HepG2 (cell line): Measurements from ENCODE around the gene MAPK8IP3. TPM values are rescaled to one million over a fixed set of nuclear protein-coding genes. Genes with fewer than 3 reads are reported as not detected.

Experiments
- ATAC-seq: fragments of 200-7000 bp; cut with Tn5 transposase; 3 replicates; pipeline ENCODE4 v1.9.1; 2020; ENCODE audit warnings: mild to moderate bottlenecking, moderate library complexity
- BruUV-seq: library from RNA; stranded (reverse); fragments of 400-500 nt; replicated peaks from 2 replicates; lab custom pipeline; 2021; lab: Mats Ljungman, UMichigan
- CTCF ChIA-PET: fragments of 300-600 bp; formaldehyde crosslinking; extraction: SDS; loops from one replicate; lab custom pipeline; 2021; ENCODE audit warnings: low total read pairs, inconsistent platforms, low intra/inter-chr PET ratio; lab: Yijun Ruan, JAX
- POLR2A ChIA-PET: fragments of 350-600 bp; sonication (Branson Sonifier 250); formaldehyde crosslinking; loops from one replicate; lab custom pipeline; 2020; ENCODE audit warnings: antibody characterized with exemption, inconsistent platforms; lab: Yijun Ruan, JAX
- DNase-seq: peaks from one replicate; pipeline ENCODE4 v3.0.0-alpha.2; 2015; ENCODE audit warnings: low spot score
- FAIRE-seq: peaks from 3 replicates; lab custom pipeline; 2011; peaks lifted over from hg19 to GRCh38; lab: Jason Lieb, UNC
- H2AFZ ChIP-seq: one replicate; pipeline ENCODE4 v1.6.1; 2011; ENCODE audit warnings: low read length, inconsistent platforms
- H3K27ac ChIP-seq: fragments of 300-600 bp; 3 replicates; pipeline ENCODE4 v1.8.0; 2011; ENCODE audit warnings: mixed run types, mild to moderate bottlenecking, mixed read lengths, low read length, inconsistent platforms; ENCODE audit not compliant: insufficient read depth; ENCODE audit errors: extremely low read length
- H3K27me3 ChIP-seq, 2 experiments: fragments of 200-600 bp in 1 of 2; 2 replicates in 1 of 2; 3 replicates in 1 of 2; pipeline versions ENCODE4 v1.6.0 to v1.8.0; 2011; ENCODE audit warnings: low read length in 2 of 2, mild to moderate bottlenecking in 2 of 2, moderate library complexity in 2 of 2, inconsistent platforms in 1 of 2; ENCODE audit not compliant: insufficient read depth in 2 of 2, control insufficient read depth in 1 of 2
- H3K36me3 ChIP-seq, 2 experiments: fragments of 200-600 bp in 1 of 2; replicated peaks in 1 of 2; 2 replicates in 1 of 2; 3 replicates in 1 of 2; pipeline versions ENCODE4 v1.5.1 to v1.8.0; 2011; ENCODE audit warnings: low read length in 2 of 2, inconsistent platforms in 1 of 2; ENCODE audit not compliant: insufficient read depth in 2 of 2, control insufficient read depth in 1 of 2
- H3K4me1 ChIP-seq: 2 replicates; pipeline ENCODE4 v1.5.1; 2012; ENCODE audit warnings: low read length, inconsistent platforms; ENCODE audit not compliant: insufficient read depth
- H3K4me2 ChIP-seq: 2 replicates; pipeline ENCODE4 v1.6.0; 2011; ENCODE audit warnings: low read depth, low read length, inconsistent platforms
- H3K4me3 ChIP-seq, 3 experiments: fragments of 200-600 bp in 1 of 3; sonication (generic), shearing (Covaris generic) in 1 of 3; replicated peaks in 1 of 3; 2 replicates each; pipeline ENCODE4 v1.5.1; 2011 to 2016; ENCODE audit warnings: low read length in 3 of 3, inconsistent platforms in 2 of 3, low read depth in 2 of 3, mild to moderate bottlenecking in 2 of 3, control low read depth in 1 of 3, mixed read lengths in 1 of 3; ENCODE audit not compliant: insufficient read depth in 1 of 3
- H3K79me2 ChIP-seq: one replicate; pipeline ENCODE4 v1.6.1; 2011; ENCODE audit warnings: low read length, inconsistent platforms; ENCODE audit not compliant: insufficient read depth
- H3K9ac ChIP-seq: 2 replicates; pipeline ENCODE4 v1.6.0; 2011; ENCODE audit warnings: mild to moderate bottlenecking, low read depth, low read length, inconsistent platforms; ENCODE audit not compliant: insufficient read depth
- H3K9me3 ChIP-seq: 2 replicates; pipeline ENCODE4 v1.5.1; 2012; ENCODE audit warnings: mild to moderate bottlenecking, low read length
- H4K20me1 ChIP-seq: 2 replicates; pipeline ENCODE4 v1.6.0; 2011; ENCODE audit warnings: inconsistent platforms, mild to moderate bottlenecking, low read length, moderate library complexity; ENCODE audit not compliant: insufficient read depth
- CC2D1A ChIP-seq: sonication (generic); formaldehyde crosslinking; IDR thresholded peaks from 2 replicates; pipeline ENCODE4 v1.8.1; 2023; ENCODE audit warnings: mild to moderate bottlenecking, missing genetic modification reagents
- KAT7 ChIP-seq: IDR thresholded peaks from 2 replicates; pipeline ENCODE4 v1.6.1; 2018; ENCODE audit warnings: borderline replicate concordance, missing compliant biosample characterization
- NR2C2 ChIP-seq: sonication (generic); formaldehyde crosslinking; IDR thresholded peaks from 2 replicates; pipeline ENCODE4 v1.4.0; 2020; ENCODE audit warnings: missing genetic modification reagents, mild to moderate bottlenecking, moderate library complexity, borderline replicate concordance
- TBX2 ChIP-seq: sonication (generic); formaldehyde crosslinking; IDR thresholded peaks from 2 replicates; pipeline ENCODE4 v1.5.0; 2020; ENCODE audit warnings: missing genetic modification reagents, mild to moderate bottlenecking, borderline replicate concordance
- ZC3H4 ChIP-seq: sonication (generic); formaldehyde crosslinking; IDR thresholded peaks from 2 replicates; pipeline ENCODE4 v1.4.0; 2020; ENCODE audit warnings: missing genetic modification reagents, borderline replicate concordance
- ZFP36L2 ChIP-seq: sonication (generic); formaldehyde crosslinking; IDR thresholded peaks from 2 replicates; pipeline ENCODE4 v1.4.0; 2020; ENCODE audit warnings: missing genetic modification reagents
- ZFP90 ChIP-seq: sonication (generic); formaldehyde crosslinking; IDR thresholded peaks from 2 replicates; pipeline ENCODE4 v1.8.0; 2022; ENCODE audit warnings: missing genetic modification reagents, mild to moderate bottlenecking, inconsistent platforms, borderline replicate concordance
- ZNF570 ChIP-seq: sonication (generic); formaldehyde crosslinking; IDR thresholded peaks from 2 replicates; pipeline ENCODE4 v1.4.0; 2020; ENCODE audit warnings: mild to moderate bottlenecking, missing genetic modification reagents, borderline replicate concordance
- WGBS: methylation state at CpG from one replicate; pipeline ENCODE4 v1.1.6; 2017; ENCODE audit warnings: low lambda C conversion rate; 5-methylcytosine and 5-hydroxymethylcytosine counted together
- in situ Hi-C: cut with HindIII; loops from 2 replicates; pipeline ENCODE4 v1.10.0; 2017; ENCODE audit warnings: low pct_unique_long_range_greater_than_20kb; ENCODE audit not compliant: extremely low pct_ligation_motif_present
- intact Hi-C: fragments of 100-400 bp; cut with micrococcal nuclease; formaldehyde crosslinking; loops from one replicate; pipeline ENCODE4 v1.10.0; 2022; ENCODE audit not compliant: unreplicated experiment
- polyA plus RNA-seq, 8 experiments: library from polyadenylated mRNA; depleted of rRNA in 3 of 8; stranded (reverse) in 7 of 8; unstranded in 1 of 8; fragments of >200 nt; fragmentation: Illumina TruSeq in 4 of 8; extraction: Trizol in 4 of 8; gene quantifications; 2 replicates each; pipeline versions ENCODE4 v1.2.1 to v1.2.3, GENCODE V29; 2011 to 2016; ENCODE audit warnings: low read depth in 4 of 8, missing spikeins in 1 of 8, mixed read lengths in 1 of 8; ENCODE audit not compliant: insufficient read depth in 1 of 8
- total RNA-seq, 5 experiments: library from RNA; depleted of rRNA; stranded (reverse); fragments of >200 nt; fragmentation: Illumina TruSeq; extraction: Trizol; gene quantifications; 2 replicates each; pipeline ENCODE4 v1.2.3, GENCODE V29; 2016; ENCODE audit warnings: low read depth in 1 of 5
- TF ChIP-seq, protein P1 (sequence below): sonication (generic); formaldehyde crosslinking; IDR thresholded peaks from 2 replicates; pipeline ENCODE4 v1.8.1; 2022; ENCODE audit warnings: mild to moderate bottlenecking, missing genetic modification reagents
- TF ChIP-seq, protein P2 (sequence below): sonication (generic); formaldehyde crosslinking; IDR thresholded peaks from 2 replicates; pipeline ENCODE4 v1.5.1; 2020; ENCODE audit warnings: missing genetic modification reagents, mild to moderate bottlenecking, borderline replicate concordance

The MAPK8IP3 gene
- total and polyA plus RNA-seq, 2 of the 13 experiments (the other 11 are each of a cell fraction or from before 2014, with no cell fraction given): 25.1 to 41.7 TPM

DNA sequence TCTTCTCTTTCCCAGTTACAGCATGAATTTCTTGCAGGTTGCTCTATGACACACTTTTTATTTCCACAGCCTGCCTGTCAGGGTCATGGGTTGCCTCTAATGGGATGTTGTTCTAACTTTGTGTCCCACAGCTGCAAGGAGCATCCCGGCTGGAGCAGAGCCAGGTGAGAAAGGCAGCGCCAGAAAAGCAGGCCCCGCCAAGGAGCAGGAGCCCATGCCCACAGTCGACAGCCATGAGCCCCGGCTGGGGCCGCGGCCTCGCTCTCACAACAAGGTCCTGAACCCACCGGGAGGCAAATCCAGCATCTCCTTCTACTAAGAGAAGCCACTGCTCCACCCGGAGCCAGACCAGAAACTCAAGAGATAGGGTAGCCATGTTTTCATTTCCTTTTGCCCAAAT is 7.3 kb upstream of the MAPK8IP3 start:
- TF ChIP-seq NR2C2 (CRISPR knock-in tag) (no peak), ZFP90 (CRISPR knock-in tag) (no peak), ZC3H4 (no peak), ZNF570 (CRISPR knock-in tag) (no peak), TBX2 (no peak), CC2D1A (CRISPR knock-in tag) (no peak), KAT7 (no peak), ZFP36L2 (CRISPR knock-in tag) (no peak)
- TF ChIP-seq, protein P1, sequence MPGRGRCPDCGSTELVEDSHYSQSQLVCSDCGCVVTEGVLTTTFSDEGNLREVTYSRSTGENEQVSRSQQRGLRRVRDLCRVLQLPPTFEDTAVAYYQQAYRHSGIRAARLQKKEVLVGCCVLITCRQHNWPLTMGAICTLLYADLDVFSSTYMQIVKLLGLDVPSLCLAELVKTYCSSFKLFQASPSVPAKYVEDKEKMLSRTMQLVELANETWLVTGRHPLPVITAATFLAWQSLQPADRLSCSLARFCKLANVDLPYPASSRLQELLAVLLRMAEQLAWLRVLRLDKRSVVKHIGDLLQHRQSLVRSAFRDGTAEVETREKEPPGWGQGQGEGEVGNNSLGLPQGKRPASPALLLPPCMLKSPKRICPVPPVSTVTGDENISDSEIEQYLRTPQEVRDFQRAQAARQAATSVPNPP (CRISPR knock-in tag): no peak
- TF ChIP-seq, protein P2, sequence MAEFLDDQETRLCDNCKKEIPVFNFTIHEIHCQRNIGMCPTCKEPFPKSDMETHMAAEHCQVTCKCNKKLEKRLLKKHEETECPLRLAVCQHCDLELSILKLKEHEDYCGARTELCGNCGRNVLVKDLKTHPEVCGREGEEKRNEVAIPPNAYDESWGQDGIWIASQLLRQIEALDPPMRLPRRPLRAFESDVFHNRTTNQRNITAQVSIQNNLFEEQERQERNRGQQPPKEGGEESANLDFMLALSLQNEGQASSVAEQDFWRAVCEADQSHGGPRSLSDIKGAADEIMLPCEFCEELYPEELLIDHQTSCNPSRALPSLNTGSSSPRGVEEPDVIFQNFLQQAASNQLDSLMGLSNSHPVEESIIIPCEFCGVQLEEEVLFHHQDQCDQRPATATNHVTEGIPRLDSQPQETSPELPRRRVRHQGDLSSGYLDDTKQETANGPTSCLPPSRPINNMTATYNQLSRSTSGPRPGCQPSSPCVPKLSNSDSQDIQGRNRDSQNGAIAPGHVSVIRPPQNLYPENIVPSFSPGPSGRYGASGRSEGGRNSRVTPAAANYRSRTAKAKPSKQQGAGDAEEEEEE (CRISPR knock-in tag): no peak
- TF ChIP-seq, all 625 proteins: peak for 0
- H4K20me1 ChIP-seq: no peaks in the 10 kb centered on the region
- no peak overlapping the region for H3K4me3 ChIP-seq
- no peak overlapping the region for H3K4me2 ChIP-seq
- H3K9ac ChIP-seq: no peak overlapping the region
- POLR2A ChIA-PET: no interaction called here
- 99% methylated on average over 8 of the region's 10 CpGs for WGBS
- BruUV-seq: no TSS peak
- no peak for DNase-seq
- H3K9me3 ChIP-seq: no peaks in the 10 kb centered on the region
- peaks cover 28 to 75% of the 10 kb centered on the region in 2 experiments for H3K36me3 ChIP-seq
- H3K79me2 ChIP-seq: no peaks in the 10 kb centered on the region
- ATAC-seq: no peak
- CTCF ChIA-PET: no interaction called here
- H2AFZ ChIP-seq: no peak overlapping the region
- no peak overlapping the region for H3K27ac ChIP-seq
- H3K4me1 ChIP-seq: no peaks in the 10 kb centered on the region
- no peak for FAIRE-seq
- intact Hi-C loops (no loop called here), in situ Hi-C loops (no loop called here)
- H3K27me3 ChIP-seq: no peaks in the 10 kb centered on the region
